Esophagus muscularis mucosa (tissue), 4 donors: Measurements from ENCODE around the gene PLD5. TPM values are rescaled to one million over a fixed set of nuclear protein-coding genes. Genes with fewer than 3 reads are reported as not detected.
"Not testable (repeated sequence)": the region's sequence is repeated elsewhere in the genome, so short reads cannot be mapped to it uniquely, and the experiment has no call there.

ENCODE experiments used
- DNase-seq: peaks from one replicate; pipeline ENCODE4 v3.0.0-alpha.2; 2017; ENCODE audit errors: extremely low spot score
- H3K27ac ChIP-seq, 4 donors: fragments of 200-600 bp; sonication (generic); replicated peaks in 1 of 4; 1 replicate in 3 of 4; 2 replicates in 1 of 4; pipeline ENCODE4 v1.5.1; 2016 to 2019; ENCODE audit warnings: mild to moderate bottlenecking in 1 of 4
- H3K27me3 ChIP-seq, 4 donors: fragments of 200-600 bp; sonication (generic); one replicate each; pipeline versions ENCODE4 v1.5.1 to v1.6.0; 2016 to 2019
- H3K36me3 ChIP-seq, 4 donors: fragments of 200-600 bp; sonication (generic); one replicate each; pipeline ENCODE4 v1.5.1; 2016 to 2019
- H3K4me1 ChIP-seq, 4 donors: fragments of 200-600 bp; sonication (generic); one replicate each; pipeline ENCODE4 v1.5.1; 2016 to 2019
- H3K4me3 ChIP-seq, 4 donors: fragments of 200-600 bp; sonication (generic); 1 replicate in 2 of 4; 2 replicates in 2 of 4; pipeline ENCODE4 v1.5.1; 2016 to 2019; ENCODE audit warnings: mild to moderate bottlenecking in 4 of 4, moderate library complexity in 1 of 4
- H3K9me3 ChIP-seq, 4 donors: fragments of 200-600 bp; sonication (generic); 1 replicate in 3 of 4; 2 replicates in 1 of 4; pipeline ENCODE4 v1.5.1; 2016 to 2019
- CTCF ChIP-seq, 3 experiments: fragments of 200-600 bp in 2 of 3; fragments of 450-650 bp in 1 of 3; sonication (generic) in 2 of 3; IDR thresholded peaks; one replicate each; pipeline ENCODE4 v1.5.1; 2017 to 2019; ENCODE audit warnings: antibody characterized with exemption in 3 of 3, mild to moderate bottlenecking in 2 of 3, moderate library complexity in 1 of 3
- EP300 ChIP-seq: sonication (generic); formaldehyde crosslinking; IDR thresholded peaks from one replicate; pipeline ENCODE4 v1.6.1; 2017; ENCODE audit warnings: antibody characterized with exemption
- POLR2A ChIP-seq: fragments of 450-650 bp; IDR thresholded peaks from one replicate; pipeline ENCODE4 v1.6.1; 2017; ENCODE audit warnings: antibody characterized with exemption, moderate library complexity, mild to moderate bottlenecking, low read depth
- POLR2AphosphoS5 ChIP-seq, 2 donors: sonication (generic); formaldehyde crosslinking; IDR thresholded peaks; one replicate each; pipeline ENCODE4 v1.6.1; 2017; ENCODE audit warnings: antibody characterized with exemption in 2 of 2
- WGBS: methylation state at CpG from one replicate; pipeline ENCODE4 v1.1.5; 2018; 5-methylcytosine and 5-hydroxymethylcytosine counted together
- intact Hi-C: fragments of 100-400 bp; cut with DNase I; formaldehyde crosslinking; loops from one replicate; pipeline ENCODE4 v1.15.1; 2023
- total RNA-seq, 4 donors: library from RNA; depleted of rRNA; stranded (reverse); fragments of >200 nt; gene quantifications; one replicate each; pipeline versions ENCODE4 v1.1.0 to v1.2.1, GENCODE V29; 2016

PLD5 gene
- total RNA-seq, 4 donors from 2014 or later = 0.33 to 1.7 (median 0.50) TPM

- no peaks in the 10 kb centered on the region for H3K27me3 ChIP-seq
- no peak for TF ChIP-seq POLR2AphosphoS5 (IDR thresholded peaks at IDR 0.05)
- no peak for TF ChIP-seq EP300
- no peak for TF ChIP-seq CTCF (IDR thresholded peaks at IDR 0.05)
- TF ChIP-seq POLR2A = no peak
- H3K36me3 ChIP-seq = no peaks in the 10 kb centered on the region
- no peak overlapping the region for H3K27ac ChIP-seq
- H3K4me1 ChIP-seq = no peaks in the 10 kb centered on the region
- H3K4me3 ChIP-seq = no peak overlapping the region
- H3K9me3 ChIP-seq = no peaks in the 10 kb centered on the region
- DNase-seq = no peak
- intact Hi-C loops = no loop called here
- 89% methylated on average over 2 of the region's 2 CpGs for WGBS
Measured at GRCh38 chr1:242065813-242066212, 458.7 kb downstream of the PLD5 start.

- WGBS = 56% methylated on average over 3 of the region's 3 CpGs
- no peaks in the 10 kb centered on the region for H3K9me3 ChIP-seq
- no peak overlapping the region for H3K27ac ChIP-seq
- intact Hi-C loops = no loop called here
- peak; percentile 91 for DNase-seq
- no peak for TF ChIP-seq CTCF (IDR thresholded peaks at IDR 0.05)
- no peak for TF ChIP-seq EP300
- no peak for TF ChIP-seq POLR2AphosphoS5 (IDR thresholded peaks at IDR 0.05)
- no peak for TF ChIP-seq POLR2A
- H3K27me3 ChIP-seq = no peaks in the 10 kb centered on the region
- no peaks in the 10 kb centered on the region for H3K4me1 ChIP-seq
- H3K36me3 ChIP-seq = no peaks in the 10 kb centered on the region
- H3K4me3 ChIP-seq = no peak overlapping the region
Measured at GRCh38 chr1:242062271-242062670, 462.2 kb downstream of the PLD5 start.

- intact Hi-C loops = no loop called here
- 88% methylated on average over 8 of the region's 11 CpGs for WGBS
Measured at GRCh38 chr1:242059976-242060375, 464.5 kb downstream of the PLD5 start.

GRCh38 chr1:242058582-242058981 lies 465.9 kb downstream of the PLD5 start:
- H3K4me1 ChIP-seq, intact Hi-C loops, H3K27me3 ChIP-seq, H3K4me3 ChIP-seq, DNase-seq, H3K27ac ChIP-seq, H3K36me3 ChIP-seq, H3K9me3 ChIP-seq: not testable (repeated sequence)
- WGBS = 63% methylated on average over 4 of the region's 4 CpGs

More at GRCh38 chr1:242059976-242060375, 464.5 kb downstream of the PLD5 start:
- Histone ChIP-seq H3K9me3 (no peaks in the 10 kb centered on the region), H3K36me3 (no peaks in the 10 kb centered on the region), H3K27me3 (no peaks in the 10 kb centered on the region), H3K4me1 (no peaks in the 10 kb centered on the region), H3K4me3 (no peak overlapping the region), H3K27ac (no peak overlapping the region)
- no peak for DNase-seq
- TF ChIP-seq EP300 = no peak
- TF ChIP-seq POLR2A = no peak
- no peak for TF ChIP-seq POLR2AphosphoS5 (IDR thresholded peaks at IDR 0.05)
- no peak for TF ChIP-seq CTCF (IDR thresholded peaks at IDR 0.05)

- DNase-seq, H3K27ac ChIP-seq, H3K27me3 ChIP-seq, H3K4me1 ChIP-seq, H3K36me3 ChIP-seq, H3K4me3 ChIP-seq, intact Hi-C loops, H3K9me3 ChIP-seq: not testable (repeated sequence)
- 82% methylated on average over 3 of the region's 3 CpGs for WGBS
Measured at GRCh38 chr1:242058181-242058580, 466.3 kb downstream of the PLD5 start.

GRCh38 chr1:242057745-242058115 lies 466.8 kb downstream of the PLD5 start:
- Histone ChIP-seq H3K4me1 (no peaks in the 10 kb centered on the region), H3K27me3 (no peaks in the 10 kb centered on the region), H3K27ac (no peak overlapping the region), H3K9me3 (no peaks in the 10 kb centered on the region), H3K36me3 (no peaks in the 10 kb centered on the region), H3K4me3 (no peak overlapping the region)
- 51% methylated on average over 3 of the region's 3 CpGs for WGBS
- intact Hi-C loops = no loop called here
- TF ChIP-seq CTCF (IDR thresholded peaks at IDR 0.05) (no peak), POLR2AphosphoS5 (IDR thresholded peaks at IDR 0.05) (no peak), EP300 (no peak)
- DNase-seq = no peak
